Measurements from ENCODE around the gene TXNDC17. TPM values are rescaled to one million over a fixed set of nuclear protein-coding genes. Genes with fewer than 3 reads are reported as not detected.

TXNDC17 gene
- total and polyA plus RNA-seq, 2 experiments from 2014 or later, result 128 to 467 TPM

DNA sequence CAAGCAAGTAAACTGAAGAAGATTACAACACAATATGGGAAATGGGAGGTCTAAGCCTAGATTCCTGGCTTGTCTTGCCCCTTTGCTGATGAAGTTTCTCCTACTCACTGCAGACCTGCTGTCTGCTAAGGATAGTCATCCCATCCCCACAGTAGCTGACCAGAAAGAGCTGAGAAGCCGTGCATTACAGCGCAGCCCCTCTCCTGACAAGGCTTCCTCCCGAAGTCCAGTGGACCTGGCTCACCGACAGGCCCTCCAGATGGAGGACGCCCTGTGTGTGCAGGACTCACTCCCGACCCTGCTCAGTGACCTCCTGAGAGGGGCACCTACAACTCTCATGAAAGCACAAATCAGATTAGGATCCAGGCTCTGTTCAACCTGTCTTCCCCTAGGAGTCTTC is 35.7 kb upstream of the TXNDC17 start:
- Histone ChIP-seq H3K36me3 (peaks cover 61% of the 10 kb centered on the region), H3K27ac (no peak overlapping the region), H3K27me3 (no peaks in the 10 kb centered on the region), H3K4me3 (no peak overlapping the region), H3K9me3 (ENCODE audit: low read depth) (no peaks in the 10 kb centered on the region), H3K4me1 (ENCODE audit: low read depth) (no peaks in the 10 kb centered on the region)
- no peak for DNase-seq (ENCODE audit: low read depth in 1 of 2, low spot score in 1 of 2)
- TF ChIP-seq, protein P1, sequence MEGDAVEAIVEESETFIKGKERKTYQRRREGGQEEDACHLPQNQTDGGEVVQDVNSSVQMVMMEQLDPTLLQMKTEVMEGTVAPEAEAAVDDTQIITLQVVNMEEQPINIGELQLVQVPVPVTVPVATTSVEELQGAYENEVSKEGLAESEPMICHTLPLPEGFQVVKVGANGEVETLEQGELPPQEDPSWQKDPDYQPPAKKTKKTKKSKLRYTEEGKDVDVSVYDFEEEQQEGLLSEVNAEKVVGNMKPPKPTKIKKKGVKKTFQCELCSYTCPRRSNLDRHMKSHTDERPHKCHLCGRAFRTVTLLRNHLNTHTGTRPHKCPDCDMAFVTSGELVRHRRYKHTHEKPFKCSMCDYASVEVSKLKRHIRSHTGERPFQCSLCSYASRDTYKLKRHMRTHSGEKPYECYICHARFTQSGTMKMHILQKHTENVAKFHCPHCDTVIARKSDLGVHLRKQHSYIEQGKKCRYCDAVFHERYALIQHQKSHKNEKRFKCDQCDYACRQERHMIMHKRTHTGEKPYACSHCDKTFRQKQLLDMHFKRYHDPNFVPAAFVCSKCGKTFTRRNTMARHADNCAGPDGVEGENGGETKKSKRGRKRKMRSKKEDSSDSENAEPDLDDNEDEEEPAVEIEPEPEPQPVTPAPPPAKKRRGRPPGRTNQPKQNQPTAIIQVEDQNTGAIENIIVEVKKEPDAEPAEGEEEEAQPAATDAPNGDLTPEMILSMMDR (IDR thresholded peaks at IDR 0.05; ENCODE audit: low read depth, low read length), result no peak

DNA sequence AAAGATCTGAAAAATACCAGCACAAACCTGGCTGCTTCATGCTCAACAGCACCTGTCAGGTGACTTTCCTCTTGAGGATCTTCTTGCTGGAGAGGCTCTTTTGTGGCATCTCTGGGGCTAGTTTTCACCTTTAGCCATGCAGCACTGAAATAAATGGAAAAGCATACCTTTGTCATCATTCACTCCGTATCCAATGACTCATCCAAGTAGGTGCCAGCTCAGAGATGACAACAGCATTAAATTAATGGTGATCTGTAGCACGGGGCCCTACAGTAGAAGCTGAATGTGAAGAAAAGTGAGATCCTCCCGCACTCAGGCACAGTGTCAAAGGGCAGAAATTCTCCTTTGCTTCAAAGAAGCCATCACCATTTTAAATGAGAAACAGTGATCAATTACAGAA is 32.5 kb upstream of the TXNDC17 start:
- Histone ChIP-seq H3K36me3 (peaks cover 67% of the 10 kb centered on the region), H3K27me3 (no peaks in the 10 kb centered on the region), H3K4me3 (no peak overlapping the region), H3K27ac (no peak overlapping the region), H3K9me3 (ENCODE audit: low read depth) (no peaks in the 10 kb centered on the region), H3K4me1 (ENCODE audit: low read depth) (no peaks in the 10 kb centered on the region)
- TF ChIP-seq, protein P1 (IDR thresholded peaks at IDR 0.05; ENCODE audit: low read depth, low read length), result no peak
- no peak for DNase-seq (ENCODE audit: low read depth in 1 of 2, low spot score in 1 of 2)

DNA sequence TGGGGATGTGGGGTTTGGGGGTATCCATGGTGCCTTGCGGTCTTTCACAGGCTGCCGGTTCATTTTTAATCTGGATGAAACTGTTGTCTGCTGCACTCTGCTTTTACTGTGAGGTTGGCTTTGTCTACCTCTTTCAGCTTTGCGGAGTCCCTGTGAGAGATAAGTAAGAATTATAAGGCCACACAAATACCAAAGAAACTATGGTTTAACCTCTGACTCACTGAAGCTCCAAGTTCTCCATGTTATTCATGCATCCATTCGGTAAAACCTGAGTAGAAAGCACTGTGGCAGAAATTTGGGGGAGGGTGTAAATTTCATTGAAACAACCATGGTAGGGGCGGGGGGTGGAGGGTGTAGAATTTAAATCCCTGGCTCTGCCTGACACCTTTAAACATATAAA is 30.8 kb upstream of the TXNDC17 start:
- Histone ChIP-seq H3K27me3 (no peaks in the 10 kb centered on the region), H3K27ac (no peak overlapping the region), H3K36me3 (peaks cover 59% of the 10 kb centered on the region), H3K9me3 (ENCODE audit: low read depth) (no peaks in the 10 kb centered on the region), H3K4me3 (no peak overlapping the region), H3K4me1 (ENCODE audit: low read depth) (no peaks in the 10 kb centered on the region)
- no peak for DNase-seq (ENCODE audit: low read depth in 1 of 2, low spot score in 1 of 2)
- TF ChIP-seq, protein P1 (IDR thresholded peaks at IDR 0.05; ENCODE audit: low read depth, low read length), result no peak

DNA sequence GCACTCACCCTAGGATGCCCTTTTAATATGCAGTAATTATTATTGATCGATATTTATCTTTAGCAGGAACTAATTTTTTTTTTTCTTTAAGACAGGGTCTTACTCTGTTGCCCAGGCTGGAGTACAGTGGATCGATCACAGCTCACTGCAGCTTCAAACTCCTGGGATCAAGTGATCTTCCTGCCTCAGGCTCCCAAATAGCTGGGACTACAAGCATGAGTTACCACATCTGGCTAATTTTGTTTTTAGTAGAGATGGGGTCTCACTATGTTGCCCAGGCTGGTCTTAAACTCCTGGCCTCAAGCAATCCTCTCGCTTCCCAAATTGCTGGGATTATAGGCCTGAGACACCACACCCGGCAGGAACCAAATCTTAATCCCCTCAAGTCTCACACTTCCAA is 29.6 kb upstream of the TXNDC17 start:
- Histone ChIP-seq H3K4me3 (no peak overlapping the region), H3K36me3 (peaks cover 49% of the 10 kb centered on the region), H3K4me1 (ENCODE audit: low read depth) (no peaks in the 10 kb centered on the region), H3K27me3 (no peaks in the 10 kb centered on the region), H3K9me3 (ENCODE audit: low read depth) (no peaks in the 10 kb centered on the region), H3K27ac (no peak overlapping the region)
- DNase-seq (ENCODE audit: low read depth in 1 of 2, low spot score in 1 of 2), result no peak
- TF ChIP-seq, protein P1 (IDR thresholded peaks at IDR 0.05; ENCODE audit: low read depth, low read length), result no peak

DNA sequence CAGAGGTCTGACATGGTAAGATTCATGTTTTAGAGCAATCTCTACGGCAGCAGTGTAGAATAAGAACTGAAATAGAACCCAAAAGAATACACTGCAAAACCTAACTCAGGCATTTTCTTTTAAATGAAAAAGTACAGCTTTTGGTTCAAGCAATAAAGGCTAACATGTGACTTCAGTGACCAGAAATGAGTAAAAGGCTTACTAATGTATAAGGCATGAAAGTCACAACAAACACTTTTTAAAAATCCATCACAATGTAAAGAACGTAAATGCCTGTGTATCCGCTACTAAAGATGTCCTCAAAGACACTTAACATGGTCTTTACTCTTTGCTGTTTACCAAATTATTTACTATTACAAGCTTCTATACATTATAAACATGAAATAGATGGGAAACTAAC is 16.9 kb upstream of the TXNDC17 start:
- H3K4me3 ChIP-seq, result no peak overlapping the region
- TF ChIP-seq, protein P1 (IDR thresholded peaks at IDR 0.05; ENCODE audit: low read depth, low read length), result no peak
- peaks cover 69% of the 10 kb centered on the region for H3K36me3 ChIP-seq
- no peak overlapping the region for H3K27ac ChIP-seq
- DNase-seq (ENCODE audit: low read depth in 1 of 2, low spot score in 1 of 2), result no peak
- H3K27me3 ChIP-seq, result no peaks in the 10 kb centered on the region
- no peaks in the 10 kb centered on the region for H3K4me1 ChIP-seq (ENCODE audit: low read depth)
- H3K9me3 ChIP-seq (ENCODE audit: low read depth), result no peaks in the 10 kb centered on the region

DNA sequence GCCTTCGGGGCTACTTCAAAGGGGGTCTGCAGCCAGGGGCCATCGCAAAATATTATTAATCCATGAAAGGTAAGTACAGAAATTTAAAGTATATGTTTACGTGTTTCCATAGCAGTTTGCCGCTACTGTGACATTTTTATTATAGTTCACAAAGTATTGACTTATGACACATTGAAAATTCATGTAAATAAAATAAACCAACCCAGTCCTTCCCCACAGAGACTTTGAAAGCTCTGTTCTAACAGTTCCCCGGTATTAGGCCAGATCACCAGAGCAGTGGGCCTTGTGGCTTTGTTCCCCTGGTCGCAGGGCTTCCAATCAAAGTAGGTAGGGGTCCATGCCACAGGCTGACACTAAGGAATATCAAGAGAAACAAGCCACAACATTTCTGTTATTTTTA is 14.2 kb upstream of the TXNDC17 start:
- Histone ChIP-seq H3K36me3 (peaks cover 59% of the 10 kb centered on the region), H3K4me1 (ENCODE audit: low read depth) (no peaks in the 10 kb centered on the region)

More for the DNA sequence above, 14.2 kb upstream of the TXNDC17 start:
- Histone ChIP-seq H3K27me3 (no peaks in the 10 kb centered on the region), H3K9me3 (ENCODE audit: low read depth) (no peaks in the 10 kb centered on the region), H3K27ac (no peak overlapping the region), H3K4me3 (no peak overlapping the region)
- DNase-seq (ENCODE audit: low read depth in 1 of 2, low spot score in 1 of 2), result no peak
- TF ChIP-seq, protein P1 (IDR thresholded peaks at IDR 0.05; ENCODE audit: low read depth, low read length), result no peak

All from cardiac muscle cell (in vitro differentiated cells and primary cell).